ENCODE data around the gene C1QTNF6. TPM values are rescaled to one million over a fixed set of nuclear protein-coding genes. Genes with fewer than 3 reads are reported as not detected.
A peak's percentile ranks its signal among the peaks of the same experiment; 100 is the strongest.

The C1QTNF6 gene
- total and polyA plus RNA-seq, 10 of the 15 experiments (the other 5 are each of a cell fraction or from before 2014, with no cell fraction given): 0.16 to 4.1 (median 1.3) TPM

DNA sequence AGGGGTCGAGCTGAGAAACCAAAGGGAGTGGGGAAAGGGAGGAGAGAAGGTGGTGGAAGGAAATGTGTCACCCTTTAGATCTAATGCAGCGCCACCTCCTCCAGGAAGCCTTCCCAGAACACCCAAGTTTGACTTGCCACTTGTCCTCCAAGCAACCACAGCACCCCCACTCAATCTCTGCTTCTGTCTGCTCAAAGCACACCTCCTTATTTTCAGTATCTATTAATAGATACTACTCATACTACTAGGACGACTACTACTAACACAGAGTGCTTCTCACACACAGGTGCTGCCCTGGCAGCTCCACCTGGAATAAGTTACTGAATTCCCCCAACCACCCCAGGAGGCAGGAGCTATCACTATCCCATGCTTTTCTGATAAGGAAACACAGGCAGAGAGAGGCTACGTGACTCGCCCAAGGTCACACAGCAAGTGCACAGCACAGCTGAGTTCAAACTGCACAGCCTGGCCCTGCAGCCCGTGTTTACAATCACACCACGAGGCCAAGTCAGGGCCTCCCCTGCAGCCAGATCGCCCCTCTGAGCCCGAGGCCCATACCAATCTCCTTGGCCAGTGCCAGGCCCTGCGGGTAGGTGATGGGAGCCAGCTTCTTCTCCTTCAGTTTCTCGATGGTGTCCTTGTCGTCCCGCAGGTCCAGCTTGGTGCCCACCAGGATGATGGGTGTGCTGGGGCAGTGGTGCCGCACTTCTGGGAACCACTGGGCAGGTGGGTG, 42.8 kb upstream of the C1QTNF6 start:
- no peak overlapping the region for H2AFZ ChIP-seq (ENCODE audit: control insufficient read depth, low read depth, low read length)
- no peaks in the 10 kb centered on the region for H3K9me3 ChIP-seq (replicated peaks; ENCODE audit: control insufficient read depth, insufficient read depth, low read length)
- peak overlapping the region; percentile 79 for H3K4me2 ChIP-seq (ENCODE audit: control insufficient read depth, insufficient read depth)
- SMC1A ChIA-PET (ENCODE audit: uncharacterized antibody, unreplicated experiment): interaction anchor here (0.6 to 6.5 kb wide), 10 partner anchors 8 to 846 kb away, joined by 3 to 109 read pairs (median 6); partner anchors contain the start of gene RAC2
- CTCF ChIA-PET: interaction anchor here (0.6 to 5.3 kb wide), 10 partner anchors 9 to 82 kb away, joined by 3 to 84 read pairs (median 14); partner anchors contain the start of gene RAC2
- ATAC-seq: peak; percentile 71
- peaks cover 48% of the 10 kb centered on the region for H3K79me2 ChIP-seq (ENCODE audit: control insufficient read depth, insufficient read depth, low read length)
- DNase-seq (ENCODE audit: low read depth, low spot score): peak; percentile 61
- WGBS (ENCODE audit: insufficient coverage, insufficient replicate concordance, low lambda C conversion rate, missing lambda C conversion rate): 22% methylated on average over 14 of the region's 14 CpGs
- in situ Hi-C loops (cut with MboI) (no loop called here), intact Hi-C loops (cut with micrococcal nuclease; ENCODE audit: unreplicated experiment) (loop anchor here (1.0 kb wide), 1 partner anchor 12 kb away; no protein-coding TSS in a partner anchor)
- peaks cover 78% of the 10 kb centered on the region for H3K4me1 ChIP-seq (ENCODE audit: control insufficient read depth, insufficient read depth, low read length)
- no TSS peak for BruUV-seq (replicated peaks)
- RAD21 ChIA-PET (ENCODE audit: unreplicated experiment): interaction anchor here (1.3 to 4.6 kb wide), 10 partner anchors 8 to 67 kb away, joined by 4 to 99 read pairs (median 12); partner anchors contain the start of gene RAC2
- FAIRE-seq: peak; percentile 92
- H3K36me3 ChIP-seq (ENCODE audit: control insufficient read depth in 2 of 2, insufficient read depth in 2 of 2, low read length in 1 of 2): peaks cover 38 to 59% of the 10 kb centered on the region in 2 experiments
- no peaks in the 10 kb centered on the region for H3K27me3 ChIP-seq (replicated peaks in 1 of 2; ENCODE audit: control insufficient read depth in 2 of 2, insufficient read depth in 2 of 2, low read length in 1 of 2)
- H3K9ac ChIP-seq (ENCODE audit: control insufficient read depth, insufficient read depth, low read length): peak overlapping the region; percentile 31
- H3K27ac ChIP-seq (ENCODE audit: control insufficient read depth, insufficient read depth): peak overlapping the region; percentile 100
- H4K20me1 ChIP-seq (ENCODE audit: control insufficient read depth, insufficient read depth): peaks cover 3% of the 10 kb centered on the region; the same call in 1 of the 2 replicates
- H3K4me3 ChIP-seq: peak overlapping the region; percentile 35
- POLR2A ChIA-PET: interaction anchor here (0.9 to 5.8 kb wide), 9 partner anchors 11 to 85 kb away, joined by 4 to 140 read pairs (median 6); partner anchors contain the start of gene RAC2
- no peak for TF ChIP-seq ZNF622 (IDR thresholded peaks at IDR 0.05)
- 0 out of 2 replicates have a peak, but pooled peaks have one; percentile 17 for TF ChIP-seq HDGF (IDR thresholded peaks at IDR 0.05)
- no peak for TF ChIP-seq POLR2AphosphoS2 (IDR thresholded peaks at IDR 0.05; ENCODE audit: low read depth, low read length)
- TF ChIP-seq, protein P1, sequence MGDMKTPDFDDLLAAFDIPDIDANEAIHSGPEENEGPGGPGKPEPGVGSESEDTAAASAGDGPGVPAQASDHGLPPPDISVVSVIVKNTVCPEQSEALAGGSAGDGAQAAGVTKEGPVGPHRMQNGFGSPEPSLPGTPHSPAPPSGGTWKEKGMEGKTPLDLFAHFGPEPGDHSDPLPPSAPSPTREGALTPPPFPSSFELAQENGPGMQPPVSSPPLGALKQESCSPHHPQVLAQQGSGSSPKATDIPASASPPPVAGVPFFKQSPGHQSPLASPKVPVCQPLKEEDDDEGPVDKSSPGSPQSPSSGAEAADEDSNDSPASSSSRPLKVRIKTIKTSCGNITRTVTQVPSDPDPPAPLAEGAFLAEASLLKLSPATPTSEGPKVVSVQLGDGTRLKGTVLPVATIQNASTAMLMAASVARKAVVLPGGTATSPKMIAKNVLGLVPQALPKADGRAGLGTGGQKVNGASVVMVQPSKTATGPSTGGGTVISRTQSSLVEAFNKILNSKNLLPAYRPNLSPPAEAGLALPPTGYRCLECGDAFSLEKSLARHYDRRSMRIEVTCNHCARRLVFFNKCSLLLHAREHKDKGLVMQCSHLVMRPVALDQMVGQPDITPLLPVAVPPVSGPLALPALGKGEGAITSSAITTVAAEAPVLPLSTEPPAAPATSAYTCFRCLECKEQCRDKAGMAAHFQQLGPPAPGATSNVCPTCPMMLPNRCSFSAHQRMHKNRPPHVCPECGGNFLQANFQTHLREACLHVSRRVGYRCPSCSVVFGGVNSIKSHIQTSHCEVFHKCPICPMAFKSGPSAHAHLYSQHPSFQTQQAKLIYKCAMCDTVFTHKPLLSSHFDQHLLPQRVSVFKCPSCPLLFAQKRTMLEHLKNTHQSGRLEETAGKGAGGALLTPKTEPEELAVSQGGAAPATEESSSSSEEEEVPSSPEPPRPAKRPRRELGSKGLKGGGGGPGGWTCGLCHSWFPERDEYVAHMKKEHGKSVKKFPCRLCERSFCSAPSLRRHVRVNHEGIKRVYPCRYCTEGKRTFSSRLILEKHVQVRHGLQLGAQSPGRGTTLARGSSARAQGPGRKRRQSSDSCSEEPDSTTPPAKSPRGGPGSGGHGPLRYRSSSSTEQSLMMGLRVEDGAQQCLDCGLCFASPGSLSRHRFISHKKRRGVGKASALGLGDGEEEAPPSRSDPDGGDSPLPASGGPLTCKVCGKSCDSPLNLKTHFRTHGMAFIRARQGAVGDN (IDR thresholded peaks at IDR 0.05): no peak
- TF ChIP-seq, protein P2, sequence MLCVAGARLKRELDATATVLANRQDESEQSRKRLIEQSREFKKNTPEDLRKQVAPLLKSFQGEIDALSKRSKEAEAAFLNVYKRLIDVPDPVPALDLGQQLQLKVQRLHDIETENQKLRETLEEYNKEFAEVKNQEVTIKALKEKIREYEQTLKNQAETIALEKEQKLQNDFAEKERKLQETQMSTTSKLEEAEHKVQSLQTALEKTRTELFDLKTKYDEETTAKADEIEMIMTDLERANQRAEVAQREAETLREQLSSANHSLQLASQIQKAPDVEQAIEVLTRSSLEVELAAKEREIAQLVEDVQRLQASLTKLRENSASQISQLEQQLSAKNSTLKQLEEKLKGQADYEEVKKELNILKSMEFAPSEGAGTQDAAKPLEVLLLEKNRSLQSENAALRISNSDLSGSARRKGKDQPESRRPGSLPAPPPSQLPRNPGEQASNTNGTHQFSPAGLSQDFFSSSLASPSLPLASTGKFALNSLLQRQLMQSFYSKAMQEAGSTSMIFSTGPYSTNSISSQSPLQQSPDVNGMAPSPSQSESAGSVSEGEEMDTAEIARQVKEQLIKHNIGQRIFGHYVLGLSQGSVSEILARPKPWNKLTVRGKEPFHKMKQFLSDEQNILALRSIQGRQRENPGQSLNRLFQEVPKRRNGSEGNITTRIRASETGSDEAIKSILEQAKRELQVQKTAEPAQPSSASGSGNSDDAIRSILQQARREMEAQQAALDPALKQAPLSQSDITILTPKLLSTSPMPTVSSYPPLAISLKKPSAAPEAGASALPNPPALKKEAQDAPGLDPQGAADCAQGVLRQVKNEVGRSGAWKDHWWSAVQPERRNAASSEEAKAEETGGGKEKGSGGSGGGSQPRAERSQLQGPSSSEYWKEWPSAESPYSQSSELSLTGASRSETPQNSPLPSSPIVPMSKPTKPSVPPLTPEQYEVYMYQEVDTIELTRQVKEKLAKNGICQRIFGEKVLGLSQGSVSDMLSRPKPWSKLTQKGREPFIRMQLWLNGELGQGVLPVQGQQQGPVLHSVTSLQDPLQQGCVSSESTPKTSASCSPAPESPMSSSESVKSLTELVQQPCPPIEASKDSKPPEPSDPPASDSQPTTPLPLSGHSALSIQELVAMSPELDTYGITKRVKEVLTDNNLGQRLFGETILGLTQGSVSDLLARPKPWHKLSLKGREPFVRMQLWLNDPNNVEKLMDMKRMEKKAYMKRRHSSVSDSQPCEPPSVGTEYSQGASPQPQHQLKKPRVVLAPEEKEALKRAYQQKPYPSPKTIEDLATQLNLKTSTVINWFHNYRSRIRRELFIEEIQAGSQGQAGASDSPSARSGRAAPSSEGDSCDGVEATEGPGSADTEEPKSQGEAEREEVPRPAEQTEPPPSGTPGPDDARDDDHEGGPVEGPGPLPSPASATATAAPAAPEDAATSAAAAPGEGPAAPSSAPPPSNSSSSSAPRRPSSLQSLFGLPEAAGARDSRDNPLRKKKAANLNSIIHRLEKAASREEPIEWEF (IDR thresholded peaks at IDR 0.05; ENCODE audit: insufficient replicate concordance, low read depth, low read length): no peak
- peak; percentile 75; the same call in 1 of the 2 replicates for TF ChIP-seq EED (IDR thresholded peaks at IDR 0.05; ENCODE audit: low read depth)
- 0 out of 2 replicates have a peak, but pooled peaks have one; percentile 36 for TF ChIP-seq TCF12 (IDR thresholded peaks at IDR 0.05; ENCODE audit: low read depth, low read length)
- TF ChIP-seq, protein P3, sequence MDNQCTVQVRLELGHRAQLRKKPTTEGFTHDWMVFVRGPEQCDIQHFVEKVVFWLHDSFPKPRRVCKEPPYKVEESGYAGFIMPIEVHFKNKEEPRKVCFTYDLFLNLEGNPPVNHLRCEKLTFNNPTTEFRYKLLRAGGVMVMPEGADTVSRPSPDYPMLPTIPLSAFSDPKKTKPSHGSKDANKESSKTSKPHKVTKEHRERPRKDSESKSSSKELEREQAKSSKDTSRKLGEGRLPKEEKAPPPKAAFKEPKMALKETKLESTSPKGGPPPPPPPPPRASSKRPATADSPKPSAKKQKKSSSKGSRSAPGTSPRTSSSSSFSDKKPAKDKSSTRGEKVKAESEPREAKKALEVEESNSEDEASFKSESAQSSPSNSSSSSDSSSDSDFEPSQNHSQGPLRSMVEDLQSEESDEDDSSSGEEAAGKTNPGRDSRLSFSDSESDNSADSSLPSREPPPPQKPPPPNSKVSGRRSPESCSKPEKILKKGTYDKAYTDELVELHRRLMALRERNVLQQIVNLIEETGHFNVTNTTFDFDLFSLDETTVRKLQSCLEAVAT (IDR thresholded peaks at IDR 0.05): no peak; the same call in 1 of the 2 replicates
- peak; percentile 92 for TF ChIP-seq MEF2A (IDR thresholded peaks at IDR 0.05; ENCODE audit: insufficient read depth, low read depth, low read length)
- no peak for TF ChIP-seq MYC (IDR thresholded peaks at IDR 0.05; ENCODE audit: insufficient read depth, insufficient read length, insufficient replicate concordance, low read length, severe bottlenecking)

All from GM12878 (cell line).